ENCODE measurements around the gene CCDC92. TPM values are rescaled to one million over a fixed set of nuclear protein-coding genes. Genes with fewer than 3 reads are reported as not detected.

CCDC92 gene
- total and polyA plus RNA-seq, 7 experiments from 2014 or later, result 17.3 to 34.4 (median 23.0) TPM

DNA sequence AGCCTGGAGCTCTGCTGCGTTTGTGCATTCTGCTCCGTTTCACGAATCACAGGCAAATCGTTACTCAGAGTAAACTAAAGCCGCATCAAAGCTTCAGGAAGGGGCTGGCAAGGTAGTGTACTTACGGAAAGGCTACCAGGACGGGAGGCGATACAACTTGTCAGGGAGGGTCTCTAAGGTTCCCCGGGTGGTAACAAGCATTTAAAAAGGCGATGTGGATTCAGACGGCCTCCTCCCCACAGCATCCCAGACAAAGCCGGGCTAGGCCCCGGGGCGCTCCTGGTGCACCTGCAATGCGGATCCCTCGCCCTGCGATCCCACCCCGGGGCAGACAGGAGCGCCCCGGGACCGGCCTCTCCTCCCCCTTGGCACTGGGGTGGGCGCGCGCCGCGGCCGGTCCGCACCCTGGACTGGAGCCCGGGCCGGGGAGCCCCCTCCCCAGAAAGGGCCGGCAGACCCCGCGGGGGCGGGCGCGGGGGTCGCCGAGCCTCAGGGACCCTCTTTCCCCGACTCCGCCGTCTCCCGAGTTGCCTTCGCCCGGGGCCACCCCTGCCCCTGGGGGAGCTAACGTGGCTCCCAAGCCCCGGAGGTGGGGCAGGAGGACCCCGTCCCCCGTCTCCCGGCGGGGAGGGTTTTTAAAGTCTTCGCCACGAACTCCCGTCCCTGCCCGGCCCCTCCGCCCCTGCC lies 718 bp downstream of the CCDC92 start:
- peak overlapping the region; percentile 40 for H3K4me3 ChIP-seq (ENCODE audit: low read length)
- POLR2A ChIA-PET, result interaction anchor here (0.7 to 1.2 kb wide), 2 partner anchors 942 to 943 kb away, joined by 3 to 5 read pairs; partner anchors contain the start of gene UBC
- Mint-ChIP-seq H3K27me3 (peaks cover 0 to 11% (median 0%) of the 10 kb centered on the region in 5 donors), H3K9me3 (no peaks in the 10 kb centered on the region), H3K36me3 (peaks cover 0 to 21% (median 7%) of the 10 kb centered on the region in 5 donors), H3K27ac (peak overlapping the region; percentile 83 to 98 (median 91)), H3K4me3 (peak overlapping the region; percentile 88 to 99 (median 95)), H3K4me1 (peaks cover 13 to 57% (median 45%) of the 10 kb centered on the region in 7 donors)
- DNase-seq (peak; percentile 26 to 58 (median 48)), ATAC-seq (no peak)
- H3K27me3 ChIP-seq (ENCODE audit: control insufficient read depth in 2 of 2, insufficient read depth in 2 of 2, low read length in 2 of 2), result no peaks in the 10 kb centered on the region
- intact Hi-C loops (cut with micrococcal nuclease), result loop anchor here (1.0 to 10.0 kb wide), 13 partner anchors 34 to 1021 kb away; partner anchors contain the start of genes ATP6V0A2 (in 2 of the 2), EIF2B1 (in 2 of the 2), GTF2H3 (in 2 of the 2) and BRI3BP (in 1 of the 2)
- CTCF ChIA-PET, result interaction anchor here (0.6 to 0.8 kb wide), 3 partner anchors 11 to 661 kb away, joined by 3 read pairs; no protein-coding TSS in a partner anchor
- peak overlapping the region; percentile 58 for H3K27ac ChIP-seq (ENCODE audit: low read depth, low read length)
- no peaks in the 10 kb centered on the region for H3K9me3 ChIP-seq (ENCODE audit: control insufficient read depth in 2 of 3, low read length in 3 of 3)
- peaks cover 0 to 9% of the 10 kb centered on the region in 2 donors for H3K4me1 ChIP-seq (ENCODE audit: control insufficient read depth in 2 of 2, insufficient read depth in 2 of 2, low read length in 2 of 2)
- no peaks in the 10 kb centered on the region for H3K36me3 ChIP-seq (ENCODE audit: control insufficient read depth in 2 of 3, insufficient read depth in 3 of 3, low read length in 3 of 3)

DNA sequence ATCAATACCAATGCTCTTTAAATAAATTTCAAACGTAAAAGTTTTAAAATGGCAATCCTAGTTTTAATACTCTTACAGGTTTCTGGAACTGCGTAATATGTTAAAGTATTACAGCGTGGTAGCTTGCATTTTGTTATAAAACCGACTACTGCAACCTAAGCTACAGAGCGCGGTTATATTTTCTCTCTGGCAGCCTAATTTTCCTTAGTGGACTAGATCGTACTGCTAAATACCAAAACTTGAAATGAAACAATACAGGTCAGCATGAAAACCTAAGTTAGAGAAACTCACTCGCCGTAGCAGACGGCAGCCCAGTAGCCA lies 1.2 kb downstream of the CCDC92 start:
- CTCF ChIA-PET, result interaction anchor here (0.6 to 0.8 kb wide), 2 partner anchors 12 to 655 kb away, joined by 3 read pairs; no protein-coding TSS in a partner anchor
- H3K27ac ChIP-seq (ENCODE audit: low read depth, low read length), result peak overlapping the region; percentile 58

DNA sequence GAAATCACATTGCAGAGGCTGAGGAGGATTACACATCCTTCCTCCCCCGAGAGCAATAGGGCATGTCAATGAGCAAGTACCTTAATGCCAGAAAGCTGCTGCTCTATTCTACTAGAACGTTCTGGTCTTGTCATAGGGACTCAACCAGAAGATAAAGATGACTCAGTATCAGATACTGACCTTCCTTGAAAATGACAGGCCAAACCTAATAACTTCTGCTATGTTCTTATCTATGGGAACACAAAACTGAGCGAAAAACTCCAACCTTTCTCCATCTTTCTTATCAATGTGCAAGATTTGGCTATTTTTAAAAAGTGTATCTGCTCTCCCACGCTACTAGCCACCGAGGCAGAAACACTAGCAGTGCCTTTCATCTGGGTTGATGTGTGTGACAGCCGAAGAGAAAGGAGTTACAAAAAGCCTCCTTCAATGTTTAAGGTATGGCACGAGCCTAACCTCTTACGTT lies 5.5 kb downstream of the CCDC92 start:
- Mint-ChIP-seq H3K4me3 (no peak overlapping the region), H3K4me1 (peaks cover 7 to 53% (median 32%) of the 10 kb centered on the region in 7 donors), H3K27me3 (peaks cover 0 to 11% (median 0%) of the 10 kb centered on the region in 5 donors), H3K27ac (peak overlapping the region in 1 of 9 donors; percentile 9), H3K36me3 (peaks cover 0 to 5% (median 0%) of the 10 kb centered on the region in 5 donors), H3K9me3 (no peaks in the 10 kb centered on the region)
- DNase-seq, result no peak
- H3K36me3 ChIP-seq (ENCODE audit: control insufficient read depth in 2 of 3, insufficient read depth in 3 of 3, low read length in 3 of 3), result no peaks in the 10 kb centered on the region
- POLR2A ChIA-PET, result no interaction called here
- CTCF ChIA-PET, result no interaction called here
- intact Hi-C loops (cut with micrococcal nuclease), result loop anchor here in 1 of 2 donors (10.0 kb wide), 1 partner anchor 898 kb away; the partner anchor contains the start of gene SCARB1
- H3K4me3 ChIP-seq (ENCODE audit: low read length), result no peak overlapping the region
- peaks cover 0 to 9% of the 10 kb centered on the region in 2 donors for H3K4me1 ChIP-seq (ENCODE audit: control insufficient read depth in 2 of 2, insufficient read depth in 2 of 2, low read length in 2 of 2)
- no peaks in the 10 kb centered on the region for H3K27me3 ChIP-seq (ENCODE audit: control insufficient read depth in 2 of 2, insufficient read depth in 2 of 2, low read length in 2 of 2)
- no peak for ATAC-seq
- no peak overlapping the region for H3K27ac ChIP-seq (ENCODE audit: low read depth, low read length)
- no peaks in the 10 kb centered on the region for H3K9me3 ChIP-seq (ENCODE audit: control insufficient read depth in 2 of 3, low read length in 3 of 3)

More for the DNA sequence above, 1.2 kb downstream of the CCDC92 start:
- Mint-ChIP-seq H3K4me1 (peaks cover 13 to 58% (median 44%) of the 10 kb centered on the region in 7 donors), H3K27ac (peak overlapping the region; percentile 83 to 98 (median 91)), H3K36me3 (peaks cover 0 to 21% (median 6%) of the 10 kb centered on the region in 5 donors), H3K9me3 (no peaks in the 10 kb centered on the region), H3K27me3 (peaks cover 0 to 11% (median 0%) of the 10 kb centered on the region in 5 donors), H3K4me3 (peak overlapping the region; percentile 88 to 99 (median 95))
- DNase-seq, result no peak
- H3K4me1 ChIP-seq (ENCODE audit: control insufficient read depth in 2 of 2, insufficient read depth in 2 of 2, low read length in 2 of 2), result peaks cover 0 to 9% of the 10 kb centered on the region in 2 donors
- H3K36me3 ChIP-seq (ENCODE audit: control insufficient read depth in 2 of 3, insufficient read depth in 3 of 3, low read length in 3 of 3), result no peaks in the 10 kb centered on the region
- POLR2A ChIA-PET, result interaction anchor here (0.7 to 1.2 kb wide), 2 partner anchors 943 to 944 kb away, joined by 3 to 5 read pairs; partner anchors contain the start of gene UBC
- H3K27me3 ChIP-seq (ENCODE audit: control insufficient read depth in 2 of 2, insufficient read depth in 2 of 2, low read length in 2 of 2), result no peaks in the 10 kb centered on the region
- ATAC-seq, result no peak
- no peaks in the 10 kb centered on the region for H3K9me3 ChIP-seq (ENCODE audit: control insufficient read depth in 2 of 3, low read length in 3 of 3)
- intact Hi-C loops (cut with micrococcal nuclease), result loop anchor here (5.0 to 10.0 kb wide), 5 partner anchors 299 to 997 kb away; partner anchors contain the start of genes EIF2B1 (in 1 of the 2), GTF2H3 (in 1 of the 2), OGFOD2 (in 1 of the 2) and SBNO1 (in 1 of the 2)
- peak overlapping the region; percentile 40 for H3K4me3 ChIP-seq (ENCODE audit: low read length)

DNA sequence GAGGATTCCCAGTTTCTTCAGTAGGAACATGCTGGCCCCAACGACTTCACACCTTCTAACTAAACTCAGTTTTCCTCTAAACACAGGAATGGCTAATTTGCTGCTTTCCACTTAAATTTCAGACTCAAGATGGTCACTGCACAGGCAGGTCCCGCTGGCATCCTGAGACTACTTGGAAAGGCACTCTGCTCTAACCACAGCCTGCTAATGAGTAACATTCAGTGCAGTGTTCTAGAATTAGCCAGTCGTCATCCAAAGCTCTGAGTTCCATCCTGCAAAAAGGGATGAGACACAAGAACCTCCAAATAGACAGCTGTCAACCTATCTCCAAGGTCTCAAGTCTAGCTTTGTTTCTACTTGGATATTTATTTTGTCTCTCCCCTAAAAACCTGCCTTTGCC lies 6.0 kb downstream of the CCDC92 start:
- Histone ChIP-seq H3K4me1 (ENCODE audit: control insufficient read depth in 2 of 2, insufficient read depth in 2 of 2, low read length in 2 of 2) (peaks cover 0 to 7% of the 10 kb centered on the region in 2 donors), H3K36me3 (ENCODE audit: control insufficient read depth in 2 of 3, insufficient read depth in 3 of 3, low read length in 3 of 3) (no peaks in the 10 kb centered on the region), H3K27me3 (ENCODE audit: control insufficient read depth in 2 of 2, insufficient read depth in 2 of 2, low read length in 2 of 2) (no peaks in the 10 kb centered on the region), H3K27ac (ENCODE audit: low read depth, low read length) (no peak overlapping the region), H3K9me3 (ENCODE audit: control insufficient read depth in 2 of 3, low read length in 3 of 3) (no peaks in the 10 kb centered on the region), H3K4me3 (ENCODE audit: low read length) (no peak overlapping the region)
- POLR2A ChIA-PET, result interaction anchor here (1.2 kb wide), 1 partner anchor 10 kb away, joined by 4 read pairs; no protein-coding TSS in a partner anchor
- ATAC-seq, result no peak
- Mint-ChIP-seq H3K27me3 (peaks cover 0 to 9% (median 0%) of the 10 kb centered on the region in 5 donors), H3K9me3 (no peaks in the 10 kb centered on the region), H3K36me3 (peaks cover 0 to 4% (median 0%) of the 10 kb centered on the region in 5 donors), H3K4me3 (no peak overlapping the region), H3K27ac (no peak overlapping the region), H3K4me1 (peaks cover 5 to 56% (median 30%) of the 10 kb centered on the region in 7 donors)
- CTCF ChIA-PET, result no interaction called here
- intact Hi-C loops (cut with micrococcal nuclease), result loop anchor here in 1 of 2 donors (10.0 kb wide), 1 partner anchor 898 kb away; the partner anchor contains the start of gene SCARB1
- no peak for DNase-seq

DNA sequence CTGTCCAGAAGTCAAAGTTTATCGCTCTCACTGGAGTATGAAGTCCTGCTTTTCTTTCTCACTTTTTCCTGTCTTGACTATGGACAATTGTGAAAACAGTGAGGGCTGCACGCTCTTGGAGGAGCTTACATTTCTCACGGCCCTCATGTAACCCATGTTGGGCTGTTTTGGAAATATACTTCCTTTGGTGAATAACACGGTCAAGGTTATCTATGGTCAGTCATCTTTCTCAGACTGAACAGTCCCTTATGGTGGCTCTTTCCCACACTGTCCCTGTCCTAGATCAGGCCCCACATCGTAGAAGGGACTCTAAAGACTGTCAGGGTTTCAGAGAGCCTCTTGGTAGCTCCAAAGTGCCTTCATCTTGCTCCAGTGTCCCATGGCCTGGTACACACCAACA lies 7.2 kb downstream of the CCDC92 start:
- Histone ChIP-seq H3K9me3 (ENCODE audit: control insufficient read depth in 2 of 3, low read length in 3 of 3) (no peaks in the 10 kb centered on the region), H3K36me3 (ENCODE audit: control insufficient read depth in 2 of 3, insufficient read depth in 3 of 3, low read length in 3 of 3) (no peaks in the 10 kb centered on the region), H3K4me1 (ENCODE audit: control insufficient read depth in 2 of 2, insufficient read depth in 2 of 2, low read length in 2 of 2) (no peaks in the 10 kb centered on the region), H3K27ac (ENCODE audit: low read depth, low read length) (no peak overlapping the region), H3K27me3 (ENCODE audit: control insufficient read depth in 2 of 2, insufficient read depth in 2 of 2, low read length in 2 of 2) (no peaks in the 10 kb centered on the region), H3K4me3 (ENCODE audit: low read length) (no peak overlapping the region)
- Mint-ChIP-seq H3K27ac (no peak overlapping the region), H3K4me3 (no peak overlapping the region), H3K4me1 (peaks cover 5 to 52% (median 22%) of the 10 kb centered on the region in 7 donors), H3K9me3 (no peaks in the 10 kb centered on the region), H3K36me3 (peaks cover 0 to 2% (median 0%) of the 10 kb centered on the region in 5 donors), H3K27me3 (peaks cover 0 to 8% (median 0%) of the 10 kb centered on the region in 5 donors)
- ATAC-seq (no peak), DNase-seq (no peak)
- POLR2A ChIA-PET, result interaction anchor here (0.6 kb wide), 1 partner anchor 168 kb away, joined by 3 read pairs; no protein-coding TSS in a partner anchor
- intact Hi-C loops (cut with micrococcal nuclease), result loop anchor here in 1 of 2 donors (10.0 kb wide), 1 partner anchor 899 kb away; the partner anchor contains the start of gene SCARB1
- CTCF ChIA-PET, result no interaction called here

DNA sequence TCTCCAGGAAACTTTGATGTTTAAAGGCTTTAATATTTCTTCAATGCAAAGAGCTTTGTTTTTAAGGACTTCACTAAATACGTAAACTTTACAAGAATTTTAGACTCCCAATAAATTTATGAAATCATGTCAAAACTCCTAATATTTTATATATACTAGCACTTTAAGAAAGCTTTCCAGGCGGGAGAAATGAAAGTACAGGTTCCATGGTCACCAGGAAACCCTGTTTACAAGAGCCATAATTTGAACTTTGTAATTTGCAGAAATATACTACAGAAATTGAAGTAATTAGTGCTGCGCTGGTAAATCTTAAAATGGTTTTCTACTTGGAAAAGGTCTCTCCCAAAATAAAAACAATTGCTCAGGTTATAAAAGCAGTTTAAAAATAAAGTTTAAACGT lies 8.8 kb downstream of the CCDC92 start:
- POLR2A ChIA-PET, result no interaction called here
- intact Hi-C loops (cut with micrococcal nuclease), result loop anchor here in 1 of 2 donors (10.0 kb wide), 1 partner anchor 901 kb away; the partner anchor contains the start of gene SCARB1
- CTCF ChIA-PET, result no interaction called here

More for the DNA sequence above, 8.8 kb downstream of the CCDC92 start:
- Mint-ChIP-seq H3K9me3 (no peaks in the 10 kb centered on the region), H3K4me1 (peaks cover 0 to 40% (median 12%) of the 10 kb centered on the region in 7 donors), H3K27me3 (no peaks in the 10 kb centered on the region), H3K27ac (no peak overlapping the region), H3K4me3 (no peak overlapping the region), H3K36me3 (peaks cover 0 to 8% (median 0%) of the 10 kb centered on the region in 5 donors)
- Histone ChIP-seq H3K9me3 (ENCODE audit: control insufficient read depth in 2 of 3, low read length in 3 of 3) (no peaks in the 10 kb centered on the region), H3K27me3 (ENCODE audit: control insufficient read depth in 2 of 2, insufficient read depth in 2 of 2, low read length in 2 of 2) (no peaks in the 10 kb centered on the region), H3K36me3 (ENCODE audit: control insufficient read depth in 2 of 3, insufficient read depth in 3 of 3, low read length in 3 of 3) (no peaks in the 10 kb centered on the region), H3K4me1 (ENCODE audit: control insufficient read depth in 2 of 2, insufficient read depth in 2 of 2, low read length in 2 of 2) (no peaks in the 10 kb centered on the region), H3K4me3 (ENCODE audit: low read length) (no peak overlapping the region), H3K27ac (ENCODE audit: low read depth, low read length) (no peak overlapping the region)
- ATAC-seq (no peak), DNase-seq (no peak)

All from naive thymus-derived CD4-positive, alpha-beta T cell (primary cell).